DND-41 (cell line): Measurements from ENCODE around the gene EP400.

Experiments
- ATAC-seq: fragments of 200-7000 bp; cut with Tn5 transposase; 3 replicates; pipeline ENCODE4 v1.9.1; 2021; ENCODE audit warnings: low read depth; ENCODE audit not compliant: insufficient read depth
- DNase-seq: peaks from one replicate; pipeline ENCODE4 v3.0.0-alpha.2; 2020
- H2AFZ ChIP-seq: 2 replicates; pipeline ENCODE4 v1.6.0; 2012; ENCODE audit warnings: low read depth, low read length
- H3K27ac ChIP-seq: 2 replicates; pipeline ENCODE4 v1.5.1; 2012; ENCODE audit warnings: low read length, inconsistent platforms
- H3K27me3 ChIP-seq: fragments of 200-600 bp; sonication (generic); 2 replicates; pipeline ENCODE4 v1.6.0; 2012; ENCODE audit warnings: low read length, mild to moderate bottlenecking, inconsistent platforms; ENCODE audit not compliant: insufficient read depth, poor library complexity
- H3K36me3 ChIP-seq: 2 replicates; pipeline ENCODE4 v1.5.1; 2012; ENCODE audit warnings: low read length, inconsistent platforms; ENCODE audit not compliant: insufficient read depth
- H3K4me1 ChIP-seq: 2 replicates; pipeline ENCODE4 v1.5.1; 2012; ENCODE audit warnings: mild to moderate bottlenecking, low read length; ENCODE audit not compliant: insufficient read depth
- H3K4me2 ChIP-seq: 2 replicates; pipeline ENCODE4 v1.6.0; 2012; ENCODE audit warnings: mild to moderate bottlenecking, moderate library complexity, low read length, inconsistent platforms; ENCODE audit not compliant: insufficient read depth
- H3K4me3 ChIP-seq, 2 experiments: fragments of 200-600 bp in 1 of 2; shearing (Covaris generic) in 1 of 2; 2 replicates each; pipeline ENCODE4 v1.5.1; 2012 to 2016; ENCODE audit warnings: inconsistent platforms in 2 of 2, low read length in 2 of 2, mild to moderate bottlenecking in 2 of 2, low read depth in 1 of 2, moderate library complexity in 1 of 2
- H3K79me2 ChIP-seq: 2 replicates; pipeline ENCODE4 v1.6.0; 2012; ENCODE audit warnings: low read length, inconsistent platforms; ENCODE audit not compliant: insufficient read depth
- H3K9ac ChIP-seq: 2 replicates; pipeline ENCODE4 v1.6.0; 2012; ENCODE audit warnings: low read depth, mild to moderate bottlenecking, inconsistent platforms, low read length, moderate library complexity
- H3K9me3 ChIP-seq: 2 replicates; pipeline ENCODE4 v1.5.1; 2012; ENCODE audit warnings: low read length, moderate library complexity, mild to moderate bottlenecking, inconsistent platforms; ENCODE audit not compliant: insufficient read depth, severe bottlenecking
- H4K20me1 ChIP-seq: 2 replicates; pipeline ENCODE4 v1.6.0; 2012; ENCODE audit warnings: low read length; ENCODE audit not compliant: insufficient read depth
- CTCF ChIP-seq: IDR thresholded peaks from 2 replicates; pipeline ENCODE4 v1.5.1; 2012; ENCODE audit warnings: borderline replicate concordance, low read length, moderate library complexity, mild to moderate bottlenecking; ENCODE audit not compliant: poor library complexity, severe bottlenecking; ENCODE audit errors: extremely low read depth
- EZH2 ChIP-seq: IDR thresholded peaks from 3 replicates; pipeline ENCODE4 v1.6.1; 2012; ENCODE audit warnings: borderline replicate concordance, low read depth, mild to moderate bottlenecking, moderate library complexity, low read length, inconsistent platforms; ENCODE audit not compliant: severe bottlenecking

Gene EP400

GRCh38 chr12:131975228-131975627 is 25.5 kb downstream of the EP400 start:
- H3K27me3 ChIP-seq: no peaks in the 10 kb centered on the region
- H3K9me3 ChIP-seq: no peaks in the 10 kb centered on the region
- H2AFZ ChIP-seq: no peak overlapping the region
- ATAC-seq (no peak), DNase-seq (no peak)
- no peak overlapping the region for H3K9ac ChIP-seq
- H3K79me2 ChIP-seq: peaks cover 92% of the 10 kb centered on the region
- no peak overlapping the region for H3K27ac ChIP-seq
- no peaks in the 10 kb centered on the region for H3K4me1 ChIP-seq
- peaks cover 35% of the 10 kb centered on the region for H3K36me3 ChIP-seq
- peaks cover 31% of the 10 kb centered on the region; the same call in 1 of the 2 replicates for H4K20me1 ChIP-seq
- TF ChIP-seq CTCF: no peak
- no peak for TF ChIP-seq EZH2
- no peak overlapping the region for H3K4me3 ChIP-seq
- H3K4me2 ChIP-seq: no peak overlapping the region

- ATAC-seq (no peak), DNase-seq (no peak)
- Histone ChIP-seq H4K20me1 (peaks cover 15% of the 10 kb centered on the region; the same call in 1 of the 2 replicates), H3K36me3 (peaks cover 59% of the 10 kb centered on the region), H3K79me2 (peaks cover 50% of the 10 kb centered on the region), H3K27me3 (no peaks in the 10 kb centered on the region), H3K27ac (no peak overlapping the region), H3K4me3 (no peak overlapping the region), H3K4me1 (no peaks in the 10 kb centered on the region), H3K9me3 (no peaks in the 10 kb centered on the region), H3K4me2 (no peak overlapping the region), H2AFZ (no peak overlapping the region), H3K9ac (no peak overlapping the region)
- TF ChIP-seq CTCF (no peak), EZH2 (no peak)
Measured at GRCh38 chr12:131979606-131980005, 29.9 kb downstream of the EP400 start.

GRCh38 chr12:131980263-131980662 is 30.5 kb downstream of the EP400 start:
- TF ChIP-seq EZH2 (no peak), CTCF (peak; percentile 8)
- Histone ChIP-seq H3K4me3 (no peak overlapping the region), H3K36me3 (peaks cover 63% of the 10 kb centered on the region), H3K9ac (no peak overlapping the region), H3K27ac (no peak overlapping the region), H3K4me1 (no peaks in the 10 kb centered on the region), H3K27me3 (no peaks in the 10 kb centered on the region), H3K4me2 (no peak overlapping the region), H2AFZ (no peak overlapping the region), H3K79me2 (peaks cover 43% of the 10 kb centered on the region), H3K9me3 (no peaks in the 10 kb centered on the region), H4K20me1 (peaks cover 13% of the 10 kb centered on the region; the same call in 1 of the 2 replicates)
- ATAC-seq (no peak), DNase-seq (no peak)

DNA sequence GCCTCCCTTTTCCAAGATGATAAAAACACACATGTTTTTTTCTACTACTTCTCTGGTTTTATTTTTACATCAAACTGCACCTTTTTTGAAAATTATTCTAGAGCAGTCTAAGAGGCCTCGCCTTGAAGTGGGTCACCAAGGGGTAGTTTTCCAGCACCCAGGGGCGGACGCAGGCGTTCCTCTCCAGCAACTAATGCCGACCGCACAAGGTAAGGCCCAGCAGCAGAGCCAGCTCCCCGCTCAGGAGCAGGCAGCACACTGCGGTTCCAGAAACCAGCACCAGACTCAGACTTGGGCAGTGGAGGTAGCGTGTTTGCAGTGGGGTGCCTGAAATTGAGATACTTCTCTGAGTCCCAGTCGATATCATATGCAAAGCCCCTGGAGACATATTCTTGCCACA is 31.6 kb downstream of the EP400 start:
- no peak overlapping the region for H3K4me3 ChIP-seq
- no peak overlapping the region for H3K4me2 ChIP-seq
- H3K9me3 ChIP-seq: no peaks in the 10 kb centered on the region
- H3K27ac ChIP-seq: no peak overlapping the region
- no peaks in the 10 kb centered on the region for H3K4me1 ChIP-seq
- no peak overlapping the region for H3K9ac ChIP-seq
- no peak for TF ChIP-seq EZH2
- TF ChIP-seq CTCF: no peak
- H3K36me3 ChIP-seq: peaks cover 74% of the 10 kb centered on the region
- ATAC-seq (no peak), DNase-seq (no peak)
- peaks cover 33% of the 10 kb centered on the region for H3K79me2 ChIP-seq
- H2AFZ ChIP-seq: no peak overlapping the region
- H3K27me3 ChIP-seq: no peaks in the 10 kb centered on the region
- H4K20me1 ChIP-seq: peaks cover 12% of the 10 kb centered on the region; the same call in 1 of the 2 replicates
